Left colon (tissue), 2 donors: Measurements from ENCODE around the gene CCM2L. TPM values are rescaled to one million over a fixed set of nuclear protein-coding genes. Genes with fewer than 3 reads are reported as not detected.

Experiments
- ATAC-seq: fragments of 200-7000 bp; cut with Tn5 transposase; one replicate; pipeline ENCODE4 v1.9.1; 2020; ENCODE audit warnings: mild to moderate bottlenecking, moderate library complexity
- DNase-seq, 2 donors: peaks; one replicate each; pipeline ENCODE4 v3.0.0-alpha.2; 2020
- intact Hi-C, 2 donors: fragments of 100-400 bp; cut with DNase I in 1 of 2; cut with micrococcal nuclease in 1 of 2; formaldehyde crosslinking; loops; one replicate each; pipeline versions ENCODE4 v1.11.2 to v1.14.0; 2022; cut with DNase I, micrococcal nuclease
- total RNA-seq, 2 donors: library from RNA; stranded (reverse); fragmentation: NEBNext Ultra II Directional; extraction: Animal tissue kit (Norgen Biotek cat#: 25700); gene quantifications; one replicate each; pipeline ENCODE4 v1.2.1, GENCODE V29; 2021
- donor health status: DM: no; HTN: no; CAD: no.
- donor health status: DM: yes; HTN: yes; CAD: no.

The CCM2L gene
- total RNA-seq, 2 donors from 2014 or later: 1.7 to 2.0 TPM

- DNase-seq (no peak), ATAC-seq (no peak)
- intact Hi-C loops: no loop called here
Observed at GRCh38 chr20:32071395-32072167, 61.3 kb downstream of the CCM2L start.

- DNase-seq: no peak
- intact Hi-C loops: no loop called here
- no peak for ATAC-seq
Observed at GRCh38 chr20:32072168-32072750, 62.0 kb downstream of the CCM2L start.

- ATAC-seq (no peak), DNase-seq (no peak)
- intact Hi-C loops: no loop called here
Observed at GRCh38 chr20:32075534-32075933, 65.3 kb downstream of the CCM2L start.

- intact Hi-C loops: no loop called here
- no peak for DNase-seq
- ATAC-seq: no peak
Observed at GRCh38 chr20:32077190-32077589, 67.0 kb downstream of the CCM2L start.

GRCh38 chr20:32078322-32078721 is 68.1 kb downstream of the CCM2L start:
- DNase-seq (no peak), ATAC-seq (no peak)
- intact Hi-C loops: no loop called here

- DNase-seq (no peak), ATAC-seq (no peak)
- intact Hi-C loops: no loop called here
Observed at GRCh38 chr20:32078791-32079190, 68.6 kb downstream of the CCM2L start.

- no peak for DNase-seq
- intact Hi-C loops: no loop called here
- ATAC-seq: no peak
Observed at GRCh38 chr20:32079655-32080109, 69.4 kb downstream of the CCM2L start.

- DNase-seq (no peak), ATAC-seq (no peak)
- intact Hi-C loops: no loop called here
Observed at GRCh38 chr20:32080783-32081182, 70.5 kb downstream of the CCM2L start.

Other genes starting within 250 kb of the CCM2L start
- under 1 TPM in 1 of 2 donors, not detected in 1; 0.08 TPM for gene MYLK2, start 191.1 kb upstream of the CCM2L start, total RNA-seq
- under 1 TPM; 0.45 to 0.52 TPM for gene FOXS1, start 164.8 kb upstream of the CCM2L start, total RNA-seq
- under 1 TPM; 0.27 to 0.78 TPM for gene DUSP15, start 139.9 kb upstream of the CCM2L start, total RNA-seq
- under 1 TPM in 1 of 2 donors, not detected in 1; 0.14 TPM for gene TTLL9, start 139.8 kb upstream of the CCM2L start, total RNA-seq
- 1 to 10 TPM; 7.3 to 8.0 TPM for gene PDRG1, start 58.4 kb upstream of the CCM2L start, total RNA-seq
- under 1 TPM; 0.06 to 0.11 TPM for gene XKR7, start 42.3 kb upstream of the CCM2L start, total RNA-seq
- gene HCK, start 41.8 kb downstream of the CCM2L start, total RNA-seq: 1 to 10 TPM; 5.5 to 9.7 TPM
- gene TM9SF4, start 99.3 kb downstream of the CCM2L start, total RNA-seq: 10 to 100 TPM; 62.2 to 78.5 TPM
- gene PLAGL2, start 197.3 kb downstream of the CCM2L start, total RNA-seq: 10 to 100 TPM; 13.4 to 28.0 TPM
- 10 to 100 TPM; 36.6 to 63.2 TPM for gene POFUT1, start 197.4 kb downstream of the CCM2L start, total RNA-seq